ENCODE measurements around the gene DNAH7. TPM values are rescaled to one million over a fixed set of nuclear protein-coding genes. Genes with fewer than 3 reads are reported as not detected.
A peak's percentile ranks its signal among the peaks of the same experiment; 100 is the strongest.

The DNAH7 gene
- total and polyA plus RNA-seq, 2 of the 13 experiments (the other 11 are each of a cell fraction or from before 2014, with no cell fraction given): 0.09 TPM; not detected in 1

- TF ChIP-seq ZNF407 (CRISPR knock-in tag; IDR thresholded peaks at IDR 0.05; ENCODE audit: not compliant biosample characterization) (peak; percentile 59), AHDC1 (CRISPR knock-in tag; IDR thresholded peaks at IDR 0.05; ENCODE audit: borderline replicate concordance) (no peak), POLR2G (IDR thresholded peaks at IDR 0.05; ENCODE audit: low read depth, low read length) (peak; percentile 55), CEBPG (CRISPR knock-in tag; IDR thresholded peaks at IDR 0.05) (no peak), CC2D1A (CRISPR knock-in tag; IDR thresholded peaks at IDR 0.05) (0 out of 2 replicates have a peak, but pooled peaks have one; percentile 67), ZNF672 (CRISPR knock-in tag; IDR thresholded peaks at IDR 0.05) (no peak), ZBTB7B (CRISPR knock-in tag; IDR thresholded peaks at IDR 0.05) (no peak), ZBTB21 (CRISPR knock-in tag; IDR thresholded peaks at IDR 0.05) (no peak), GTF3A (CRISPR knock-in tag; conservative IDR thresholded peaks at IDR 0.05) (no peak), FLYWCH1 (CRISPR knock-in tag; IDR thresholded peaks at IDR 0.05) (no peak), ISX (CRISPR knock-in tag; conservative IDR thresholded peaks at IDR 0.05) (no peak), SNAPC5 (CRISPR knock-in tag; IDR thresholded peaks at IDR 0.05; ENCODE audit: borderline replicate concordance) (no peak), SCMH1 (CRISPR knock-in tag; IDR thresholded peaks at IDR 0.05; ENCODE audit: borderline replicate concordance) (no peak), NFKBIZ (CRISPR knock-in tag; IDR thresholded peaks at IDR 0.05) (no peak; the same call in 1 of the 2 replicates), ZNF782 (CRISPR knock-in tag; IDR thresholded peaks at IDR 0.05; ENCODE audit: borderline replicate concordance) (peak; percentile 71; the same call in 1 of the 2 replicates), KLF9 (CRISPR knock-in tag; IDR thresholded peaks at IDR 0.05; ENCODE audit: low read depth) (no peak)
Observed at GRCh38 chr2:196068271-196069209, at the start of gene DNAH7 (continued).

All from HepG2 (cell line).